HFF-Myc (cell line): ENCODE results near the gene TMPRSS2.

ENCODE experiments used
- DNase-seq: peaks from one replicate; pipeline ENCODE4 v3.0.0-alpha.2; 2011; ENCODE audit warnings: low read depth; ENCODE audit errors: extremely low read depth
- H3K4me3 ChIP-seq: replicated peaks from 2 replicates; pipeline ENCODE4 v1.5.1; 2011; ENCODE audit warnings: low read depth, mild to moderate bottlenecking, control low read depth, low read length
- TF ChIP-seq, protein P1 (sequence below): IDR thresholded peaks from 2 replicates; pipeline ENCODE4 v1.5.1; 2012; ENCODE audit warnings: mild to moderate bottlenecking, low read depth, low read length, control low read depth; ENCODE audit errors: missing control alignments

TMPRSS2 gene

DNA sequence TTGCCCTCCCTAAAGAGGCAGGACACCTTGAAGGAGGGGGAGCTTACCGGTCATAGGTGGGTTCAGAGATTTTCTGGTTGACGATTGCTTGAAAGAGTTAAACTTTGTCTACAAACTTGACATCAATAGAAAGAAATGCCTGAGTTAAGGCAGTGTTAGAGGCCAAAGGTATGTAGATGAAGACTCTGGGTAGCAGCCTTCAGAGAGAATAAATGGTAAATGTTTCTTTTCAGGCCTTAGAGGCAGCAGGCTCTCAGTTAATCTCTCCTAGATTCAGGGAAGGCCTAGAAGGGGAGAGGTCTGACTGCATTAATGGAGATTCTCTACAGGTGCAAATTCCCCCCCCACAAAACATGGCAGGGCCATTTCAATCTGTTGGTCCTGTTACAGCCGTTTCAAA lies 54.2 kb downstream of the TMPRSS2 start:
- TF ChIP-seq, protein P1, sequence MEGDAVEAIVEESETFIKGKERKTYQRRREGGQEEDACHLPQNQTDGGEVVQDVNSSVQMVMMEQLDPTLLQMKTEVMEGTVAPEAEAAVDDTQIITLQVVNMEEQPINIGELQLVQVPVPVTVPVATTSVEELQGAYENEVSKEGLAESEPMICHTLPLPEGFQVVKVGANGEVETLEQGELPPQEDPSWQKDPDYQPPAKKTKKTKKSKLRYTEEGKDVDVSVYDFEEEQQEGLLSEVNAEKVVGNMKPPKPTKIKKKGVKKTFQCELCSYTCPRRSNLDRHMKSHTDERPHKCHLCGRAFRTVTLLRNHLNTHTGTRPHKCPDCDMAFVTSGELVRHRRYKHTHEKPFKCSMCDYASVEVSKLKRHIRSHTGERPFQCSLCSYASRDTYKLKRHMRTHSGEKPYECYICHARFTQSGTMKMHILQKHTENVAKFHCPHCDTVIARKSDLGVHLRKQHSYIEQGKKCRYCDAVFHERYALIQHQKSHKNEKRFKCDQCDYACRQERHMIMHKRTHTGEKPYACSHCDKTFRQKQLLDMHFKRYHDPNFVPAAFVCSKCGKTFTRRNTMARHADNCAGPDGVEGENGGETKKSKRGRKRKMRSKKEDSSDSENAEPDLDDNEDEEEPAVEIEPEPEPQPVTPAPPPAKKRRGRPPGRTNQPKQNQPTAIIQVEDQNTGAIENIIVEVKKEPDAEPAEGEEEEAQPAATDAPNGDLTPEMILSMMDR = no peak
- no peak for DNase-seq

GRCh38 chr21:41453198-41453597 lies 54.8 kb downstream of the TMPRSS2 start:
- TF ChIP-seq, protein P1 = no peak
- H3K4me3 ChIP-seq = no peak overlapping the region
- no peak for DNase-seq

More for the DNA sequence above, 54.2 kb downstream of the TMPRSS2 start:
- H3K4me3 ChIP-seq = no peak overlapping the region

GRCh38 chr21:41451753-41452676 lies 55.9 kb downstream of the TMPRSS2 start:
- no peak for DNase-seq
- TF ChIP-seq, protein P1 = no peak
- H3K4me3 ChIP-seq = no peak overlapping the region

GRCh38 chr21:41449613-41450012 lies 58.3 kb downstream of the TMPRSS2 start:
- TF ChIP-seq, protein P1 = no peak
- no peak overlapping the region for H3K4me3 ChIP-seq
- DNase-seq = no peak

DNA sequence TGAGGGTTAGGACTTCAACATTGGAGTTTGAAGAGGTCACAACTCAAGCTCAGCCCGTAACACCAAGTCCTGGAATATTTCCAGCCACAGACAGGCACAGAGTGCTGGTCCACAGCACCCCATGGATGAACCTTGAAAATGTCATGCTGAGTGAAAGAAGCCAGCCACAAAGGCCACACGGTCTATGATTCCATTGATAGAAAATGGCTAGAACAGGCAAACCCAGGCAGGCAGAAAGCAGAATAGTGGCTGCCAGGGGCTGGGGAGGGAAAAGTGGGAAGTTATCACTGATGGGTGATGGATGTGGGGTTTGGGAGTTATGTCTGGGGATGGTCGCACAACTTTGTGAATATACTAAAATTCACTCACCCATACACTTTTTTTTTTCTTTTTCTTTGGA lies 60.6 kb downstream of the TMPRSS2 start:
- TF ChIP-seq, protein P1 = no peak
- DNase-seq = no peak
- H3K4me3 ChIP-seq = no peak overlapping the region

DNA sequence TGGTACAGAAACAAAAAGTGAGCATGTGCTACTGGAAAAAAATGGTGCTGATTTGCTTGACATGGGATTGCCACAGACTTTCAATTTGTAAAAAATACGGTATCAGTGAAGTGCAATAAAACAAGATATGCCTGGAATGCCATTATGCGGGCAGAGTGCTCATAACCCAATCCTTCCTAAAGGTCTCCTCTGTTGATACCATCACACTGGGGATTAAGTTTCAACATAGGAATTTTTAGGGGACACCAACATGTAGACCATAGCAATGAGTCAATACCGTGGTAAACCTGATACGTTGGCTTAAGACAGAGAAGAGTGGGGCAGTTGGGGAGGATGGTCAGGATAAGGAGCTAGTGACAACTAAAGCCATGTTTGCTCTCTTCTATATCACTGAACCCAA lies 61.4 kb downstream of the TMPRSS2 start:
- DNase-seq = no peak
- TF ChIP-seq, protein P1 = no peak
- no peak overlapping the region for H3K4me3 ChIP-seq

DNA sequence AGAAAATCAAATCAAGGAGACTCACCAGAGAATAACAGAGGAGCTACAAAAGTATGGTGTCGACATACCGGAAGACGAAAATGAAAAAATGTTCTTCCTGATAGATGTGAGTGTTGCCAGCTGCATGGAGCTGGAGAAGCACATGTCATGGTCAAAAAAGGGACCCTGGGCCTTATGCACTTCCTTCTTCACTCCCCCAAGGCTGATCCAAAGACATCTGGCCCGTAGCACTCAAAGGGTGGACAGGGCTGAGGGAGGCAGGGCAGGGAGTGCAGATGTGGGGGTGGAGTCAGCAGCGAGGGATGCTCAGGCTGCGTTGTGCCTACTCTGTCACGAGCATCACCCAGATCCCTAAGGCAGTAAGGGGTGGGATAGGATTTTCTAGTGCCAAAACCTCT lies 62.5 kb downstream of the TMPRSS2 start:
- TF ChIP-seq, protein P1 = no peak
- no peak for DNase-seq
- no peak overlapping the region for H3K4me3 ChIP-seq
